ENCODE measurements around the gene ZSWIM5.
"Not testable (repeated sequence)": the region's sequence is repeated elsewhere in the genome, so short reads cannot be mapped to it uniquely, and the experiment has no call there.

ZSWIM5 gene

DNA sequence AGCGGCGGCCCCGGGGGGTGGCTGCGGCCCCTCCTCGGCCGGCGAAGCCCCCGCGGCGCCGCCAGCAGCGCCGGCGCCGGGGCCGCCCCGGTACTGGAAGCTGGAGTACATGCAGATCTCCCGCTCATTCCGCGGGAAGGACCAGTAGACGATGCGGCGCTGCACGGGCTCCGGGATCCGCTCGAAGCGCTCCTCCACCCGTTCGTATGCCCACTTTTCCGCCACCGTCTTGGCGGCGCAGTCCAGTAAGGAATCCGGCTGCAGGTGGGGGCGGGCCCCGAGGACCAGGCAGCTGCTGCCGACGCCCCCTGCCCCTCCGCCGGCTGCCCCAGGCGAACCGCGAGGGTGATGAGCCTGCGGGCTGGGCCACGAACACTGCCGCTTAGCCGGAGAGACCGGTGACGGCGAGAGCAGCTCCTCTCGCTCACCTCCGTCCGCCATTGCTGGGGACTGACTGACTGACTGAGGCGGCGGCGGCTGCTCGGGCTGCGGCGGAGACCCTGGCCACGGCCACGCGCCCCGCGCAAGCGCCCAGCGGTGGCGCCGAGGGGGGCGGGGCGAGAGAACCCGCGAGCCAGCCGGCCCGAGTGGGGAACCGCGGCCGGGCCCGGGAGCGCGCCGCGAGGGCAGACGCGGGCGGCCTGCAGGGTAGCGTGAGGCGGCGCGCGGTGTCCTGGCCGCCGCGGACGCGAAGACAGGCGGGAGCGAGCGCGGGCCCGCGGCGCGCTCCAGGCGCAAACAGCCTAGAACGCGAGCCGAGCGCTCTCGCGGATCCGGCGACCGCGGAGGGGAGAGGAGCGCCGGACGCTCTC is at the start of gene ZSWIM5:
TSS of gene ZSWIM5 (minus strand) at position 696 of the 812 bp plus-strand sequence. CDS start at position 441, 255 bp downstream.
- peak; percentile 83 for DNase-seq (ENCODE audit: low spot score)

DNA sequence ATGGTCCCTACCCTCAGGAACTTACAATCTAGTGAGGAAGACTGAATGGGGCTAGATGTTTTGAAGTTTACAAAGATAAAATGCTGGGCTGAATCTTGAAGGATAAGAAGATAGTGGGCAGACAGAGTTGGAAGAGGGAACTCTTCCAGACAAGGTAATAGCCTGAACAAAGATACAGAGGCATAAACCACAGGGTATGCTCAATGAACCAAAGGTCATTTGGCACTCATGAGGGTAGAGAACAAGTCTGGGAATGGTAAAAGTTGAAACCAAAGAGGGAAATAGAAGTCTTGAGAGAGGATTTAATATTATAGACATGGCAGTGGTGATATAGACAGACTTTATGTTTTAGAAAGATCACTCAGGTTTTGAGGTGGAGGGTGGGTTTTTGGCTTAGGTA is 48.1 kb upstream of the ZSWIM5 start:
- DNase-seq (ENCODE audit: low spot score) = no peak

DNA sequence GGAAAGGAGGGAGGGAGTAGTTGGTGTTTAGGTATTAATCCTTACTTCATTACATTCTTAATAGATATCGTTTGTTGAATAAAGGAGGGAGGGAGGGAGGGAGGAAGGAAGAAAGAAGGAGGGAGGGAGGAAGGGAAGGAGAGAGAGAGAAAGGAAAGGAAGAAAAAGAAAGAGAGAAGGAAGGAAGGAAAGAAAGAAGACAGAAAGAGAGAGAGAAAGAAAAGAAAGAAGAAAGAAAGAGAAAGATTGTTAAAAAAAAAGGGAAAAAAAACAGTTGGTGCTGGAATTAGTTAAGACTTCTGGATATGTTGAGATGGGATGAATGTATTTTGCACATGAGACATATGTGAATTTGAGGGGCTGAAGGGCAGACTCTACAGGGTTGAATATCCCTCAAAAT is 44.1 kb upstream of the ZSWIM5 start:
- DNase-seq (ENCODE audit: low spot score) = no peak

DNA sequence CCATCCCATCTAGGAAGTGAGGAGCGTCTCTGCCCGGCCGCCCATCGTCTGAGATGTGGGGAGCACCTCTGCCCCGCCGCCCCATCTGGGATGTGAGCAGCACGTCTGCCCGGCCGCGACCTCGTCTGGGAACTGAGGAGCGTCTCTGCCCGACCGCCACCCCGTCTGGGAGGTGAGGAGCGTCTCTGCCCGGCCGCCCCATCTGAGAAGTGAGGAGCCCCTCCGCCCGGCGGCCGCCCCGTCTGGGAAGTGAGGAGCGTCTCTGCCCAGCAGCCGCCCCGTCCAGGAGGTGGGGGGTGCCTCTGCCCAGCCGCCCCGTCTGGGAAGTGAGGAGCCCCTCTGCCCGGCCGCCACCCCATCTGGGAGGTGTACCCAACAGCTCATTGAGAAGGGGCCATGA is 41.6 kb upstream of the ZSWIM5 start:
- not testable (repeated sequence) for DNase-seq (ENCODE audit: low spot score)

DNA sequence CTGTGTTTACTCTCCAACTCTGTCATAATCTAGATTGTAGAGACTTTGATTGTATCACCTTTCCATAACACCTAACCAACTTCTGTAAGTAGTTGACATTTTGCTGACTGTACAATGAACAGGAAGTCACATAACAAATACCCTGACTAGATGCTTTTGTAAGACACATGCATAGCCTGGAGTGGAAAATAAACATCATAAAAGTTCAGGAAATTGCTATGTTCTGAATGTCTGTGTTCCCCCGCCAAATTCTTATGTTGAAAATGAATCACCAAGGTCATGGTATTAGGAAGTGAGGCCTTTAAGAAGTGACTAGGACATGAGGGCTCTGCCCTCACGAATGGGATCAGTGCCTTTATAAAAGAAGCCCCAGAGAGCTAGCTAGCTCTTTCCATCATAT is 40.4 kb upstream of the ZSWIM5 start:
- DNase-seq (ENCODE audit: low spot score) = no peak

DNA sequence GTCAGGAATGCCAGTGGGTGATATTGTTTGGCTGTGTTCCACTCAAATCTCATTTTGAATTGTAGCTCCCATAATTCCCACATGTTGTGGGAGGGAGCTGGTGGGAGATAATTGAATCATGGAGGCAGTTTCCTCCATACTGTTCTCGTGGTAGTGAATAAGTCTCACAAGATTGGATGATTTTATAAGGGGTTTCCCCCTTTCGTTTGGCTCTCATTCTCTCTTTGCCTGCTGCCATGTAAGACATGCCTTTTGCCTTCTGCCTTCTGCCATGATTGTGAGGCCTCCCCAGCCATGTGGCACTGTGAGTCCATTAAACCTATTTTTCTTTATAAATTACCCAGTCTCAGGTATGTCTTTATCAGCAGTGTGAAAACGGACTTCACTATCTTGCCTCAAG is 40.0 kb upstream of the ZSWIM5 start:
- not testable (repeated sequence) for DNase-seq (ENCODE audit: low spot score)

DNA sequence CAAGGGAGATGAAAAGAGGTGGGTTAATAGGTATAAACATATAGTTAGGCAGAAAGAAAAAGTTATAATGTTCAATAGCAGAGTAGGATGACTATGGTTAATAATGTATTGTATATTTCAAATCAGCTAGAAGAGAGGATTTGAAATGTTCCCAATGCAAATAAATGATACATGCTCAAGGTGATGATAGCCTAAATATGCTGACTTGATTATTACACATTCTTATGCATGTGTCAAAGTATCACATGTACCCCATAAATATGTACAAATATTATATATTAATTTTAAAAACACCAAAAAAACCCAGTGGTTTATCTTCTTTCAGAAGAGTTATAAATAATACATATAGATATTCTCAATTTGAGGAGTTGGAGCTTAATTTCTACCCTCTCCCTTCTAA is 38.3 kb upstream of the ZSWIM5 start:
- DNase-seq (ENCODE audit: low spot score) = no peak

DNA sequence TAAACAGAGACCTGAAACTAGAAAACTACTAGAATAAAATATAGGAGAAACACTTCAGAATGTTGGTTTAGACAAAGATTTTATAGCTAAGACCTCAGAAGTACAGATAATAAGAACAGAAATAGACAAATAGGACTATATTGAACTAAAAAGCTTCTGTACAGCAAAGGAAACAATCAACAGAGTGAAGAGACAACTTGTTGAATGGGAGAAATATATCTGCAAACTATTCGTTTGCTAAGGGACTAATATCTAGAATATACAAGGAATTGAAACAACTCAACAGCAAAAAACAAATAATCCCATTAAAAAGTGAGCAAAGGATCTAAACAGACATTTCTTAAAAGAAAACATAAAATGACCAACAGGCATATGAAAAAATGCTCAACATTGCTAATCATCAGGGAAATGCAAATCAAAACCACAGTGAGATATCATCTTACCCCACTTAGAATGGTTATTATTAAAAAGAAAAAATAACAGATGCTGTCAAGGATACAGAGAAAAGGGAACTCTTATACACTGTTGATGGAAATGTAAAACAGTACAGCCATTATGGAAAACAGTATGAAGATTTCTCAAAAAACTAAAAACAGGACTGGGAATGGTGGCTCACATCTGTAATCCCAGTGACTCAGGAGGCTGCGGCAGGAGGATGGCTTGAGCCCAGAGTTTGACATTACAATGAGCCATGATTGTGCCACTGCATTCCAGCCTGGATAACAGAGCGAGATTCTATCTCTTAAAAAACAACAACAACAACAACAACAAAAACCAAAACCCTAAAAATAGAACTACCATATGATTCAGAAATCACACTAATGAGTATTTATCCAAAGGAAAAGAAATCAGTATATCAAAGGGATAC is 37.3 kb upstream of the ZSWIM5 start:
- DNase-seq (ENCODE audit: low spot score) = no peak

DNA sequence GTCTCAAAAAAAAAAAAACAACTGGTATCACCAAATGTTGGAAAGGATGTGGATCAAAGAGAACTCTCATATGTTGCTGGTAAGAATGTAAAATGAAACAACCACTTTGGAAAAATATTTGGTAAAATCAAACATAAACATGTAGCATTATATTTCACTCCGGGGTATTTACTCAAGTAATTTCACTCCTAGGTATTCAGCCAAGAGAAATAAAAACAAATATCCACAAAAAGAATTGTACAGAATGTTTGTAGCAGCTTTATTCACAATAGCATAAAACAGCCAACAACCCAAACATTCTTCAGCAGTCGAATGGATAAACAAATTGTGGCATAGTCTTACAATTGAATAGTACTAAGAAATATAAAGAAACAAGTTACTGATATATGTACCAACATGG is 32.4 kb upstream of the ZSWIM5 start:
- no peak for DNase-seq (ENCODE audit: low spot score)

DNA sequence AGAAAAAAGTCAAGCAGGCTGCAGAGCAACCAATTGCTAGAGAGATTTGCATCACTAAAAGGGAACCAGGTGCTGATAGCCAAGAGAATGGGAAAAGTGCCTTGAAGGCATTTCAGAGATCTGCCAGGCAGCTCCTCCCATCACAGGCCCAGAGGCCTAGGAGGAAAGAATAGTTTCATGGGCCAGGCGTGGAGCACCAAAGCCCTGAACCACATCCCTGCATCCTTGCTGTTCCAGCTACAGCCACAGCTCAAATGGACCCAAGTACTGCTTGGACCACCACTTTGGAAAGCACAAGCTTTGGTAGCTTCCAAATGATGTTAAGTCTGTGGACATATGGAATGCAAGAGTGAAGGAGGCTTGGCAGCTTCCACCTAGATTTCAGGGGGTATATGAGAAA is 29.7 kb upstream of the ZSWIM5 start:
- DNase-seq (ENCODE audit: low spot score) = no peak

DNA sequence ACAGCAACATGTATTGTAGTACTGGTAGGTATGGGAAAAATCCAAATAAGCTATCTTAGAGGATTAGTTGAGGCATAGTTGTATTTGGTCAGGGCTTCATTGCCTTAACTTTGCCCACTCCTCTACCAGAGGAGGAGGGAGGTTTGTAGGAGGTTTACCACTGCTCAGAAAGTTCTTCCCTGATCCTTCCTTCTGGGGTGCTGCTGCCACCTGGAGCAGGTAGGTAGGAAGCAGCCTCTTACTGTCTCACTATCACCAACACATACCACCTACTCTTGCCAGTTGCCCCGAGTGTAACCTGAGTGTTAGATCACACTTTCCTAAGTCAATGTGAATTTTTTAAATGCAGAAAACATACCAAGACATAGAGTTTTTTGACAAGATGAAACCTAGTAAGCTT is 24.1 kb upstream of the ZSWIM5 start:
- DNase-seq (ENCODE audit: low spot score) = no peak

DNA sequence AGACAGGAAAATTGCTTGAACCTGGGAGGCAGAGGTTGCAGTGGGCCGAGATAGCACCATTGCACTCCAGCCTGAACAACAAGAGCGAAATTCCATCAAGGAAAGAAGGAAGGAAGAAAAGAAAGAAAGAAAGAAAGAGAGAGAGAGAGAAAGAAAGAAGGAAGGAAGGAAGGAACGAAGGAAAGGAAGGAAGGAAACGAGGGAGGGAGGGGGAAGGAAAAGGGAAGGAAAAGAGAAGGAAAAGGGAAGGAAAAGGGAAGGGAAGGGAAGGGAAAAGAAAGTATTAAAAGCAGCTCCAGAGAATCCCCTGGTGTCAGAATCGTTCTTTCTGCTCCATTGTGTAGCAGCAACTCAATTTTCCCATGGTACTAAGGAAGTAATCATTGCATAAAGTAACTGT is 19.2 kb upstream of the ZSWIM5 start:
- no peak for DNase-seq (ENCODE audit: low spot score)

DNA sequence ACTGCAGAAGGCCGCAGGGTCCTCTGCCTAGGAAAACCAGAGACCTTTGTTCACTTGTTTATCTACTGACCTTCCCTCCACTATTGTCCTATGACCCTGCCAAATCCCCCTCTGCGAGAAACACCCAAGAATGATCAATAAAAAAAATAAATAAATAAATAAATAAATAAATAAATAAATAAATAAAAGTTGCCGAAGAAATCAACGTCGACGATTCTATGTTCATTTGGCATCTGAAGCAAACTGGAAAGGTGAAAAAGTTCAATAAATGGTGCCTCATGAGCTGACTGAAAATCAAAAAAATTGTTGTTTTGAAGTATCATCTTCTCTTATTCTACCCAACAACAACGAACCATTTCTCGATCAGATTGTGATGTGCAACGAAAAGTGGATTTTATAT is 17.3 kb upstream of the ZSWIM5 start:
- not testable (repeated sequence) for DNase-seq (ENCODE audit: low spot score)

DNA sequence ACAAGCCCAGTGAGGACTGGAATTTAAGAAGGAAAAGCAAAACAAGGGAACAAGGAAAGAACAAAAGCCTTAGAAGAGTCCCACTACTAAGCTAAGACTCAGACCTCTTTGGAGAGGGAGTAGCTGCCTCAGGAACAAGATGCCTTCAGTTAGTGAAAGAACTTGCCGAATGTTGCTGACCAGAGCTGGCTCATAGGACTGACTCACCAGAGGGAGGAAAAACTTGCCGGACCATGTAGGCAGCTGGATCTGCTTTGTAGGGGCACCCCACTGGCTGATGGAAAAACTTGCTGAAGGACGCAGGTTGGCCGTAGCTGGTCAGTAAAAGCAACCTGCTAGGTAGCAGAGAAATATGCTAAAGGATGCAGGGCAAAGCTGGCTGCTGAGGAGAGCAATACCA is 15.3 kb upstream of the ZSWIM5 start:
- no peak for DNase-seq (ENCODE audit: low spot score)

DNA sequence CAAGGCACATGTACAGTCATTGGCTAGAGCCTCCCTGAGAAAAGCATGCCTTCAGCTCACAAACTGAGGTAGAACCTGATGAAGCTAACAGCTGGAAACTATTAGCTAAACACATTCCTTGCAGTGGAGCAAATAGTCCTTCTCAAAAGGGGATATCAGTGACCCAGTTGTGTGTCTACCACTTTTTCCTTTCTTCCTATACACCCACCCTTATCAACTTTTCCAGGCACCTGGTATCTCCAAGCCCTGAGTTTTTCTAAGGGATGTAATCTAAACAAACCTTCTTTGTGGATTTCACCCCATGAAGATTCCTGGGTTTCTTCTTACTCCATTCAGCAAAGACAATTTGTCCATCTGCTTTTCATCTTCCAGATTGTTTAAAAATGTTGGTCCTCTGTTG is 10.5 kb upstream of the ZSWIM5 start:
- no peak for DNase-seq (ENCODE audit: low spot score)

DNA sequence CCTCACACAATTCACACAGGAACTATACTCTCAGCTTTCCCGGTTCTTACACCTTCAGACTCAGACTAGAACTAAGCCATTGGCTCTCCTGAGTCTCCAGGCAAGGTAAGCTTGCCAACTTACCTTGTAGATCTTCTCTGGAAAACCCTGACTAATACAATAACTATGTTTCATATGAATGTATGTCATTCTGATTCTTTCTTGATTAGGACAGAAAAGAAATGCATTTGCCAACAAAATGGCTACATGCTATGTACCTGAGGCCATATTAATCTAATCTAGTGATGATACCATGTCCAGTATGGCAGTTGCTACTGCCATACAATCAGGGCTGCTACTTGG is 9.8 kb upstream of the ZSWIM5 start:
- no peak for DNase-seq (ENCODE audit: low spot score)

DNA sequence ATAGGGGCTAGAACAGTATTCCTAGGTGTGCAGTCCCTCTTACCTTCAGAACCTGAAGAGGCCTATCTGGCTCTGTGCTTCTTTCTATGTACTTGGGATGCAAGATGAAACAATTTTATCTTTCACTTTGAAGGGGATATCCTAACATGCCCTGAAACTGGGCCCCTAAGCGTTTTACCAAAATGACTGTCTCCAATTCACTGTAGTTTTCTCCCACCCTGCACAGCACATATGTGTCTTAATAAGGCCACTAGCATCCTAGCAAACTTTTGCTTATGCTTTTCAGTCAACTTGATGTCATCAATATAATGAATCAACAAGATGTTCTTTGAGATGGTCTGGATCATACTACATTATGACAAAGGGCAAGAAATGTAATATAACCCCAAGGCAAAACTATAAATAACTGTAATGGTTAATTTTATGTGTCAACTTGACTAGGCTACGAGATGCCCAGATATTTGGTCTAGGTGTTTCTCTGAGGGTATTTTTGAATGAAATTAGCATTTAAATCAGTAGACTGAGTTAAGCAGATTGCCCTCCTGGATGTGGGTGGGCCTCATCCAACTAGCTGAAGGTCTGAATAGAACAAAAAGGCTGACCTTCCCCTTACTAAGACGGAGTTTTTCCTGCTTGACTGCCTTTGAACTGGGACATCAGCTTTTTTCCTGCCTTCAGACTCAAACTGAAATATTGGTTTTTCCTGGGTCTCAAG is 9.2 kb upstream of the ZSWIM5 start:
- DNase-seq (ENCODE audit: low spot score) = no peak

DNA sequence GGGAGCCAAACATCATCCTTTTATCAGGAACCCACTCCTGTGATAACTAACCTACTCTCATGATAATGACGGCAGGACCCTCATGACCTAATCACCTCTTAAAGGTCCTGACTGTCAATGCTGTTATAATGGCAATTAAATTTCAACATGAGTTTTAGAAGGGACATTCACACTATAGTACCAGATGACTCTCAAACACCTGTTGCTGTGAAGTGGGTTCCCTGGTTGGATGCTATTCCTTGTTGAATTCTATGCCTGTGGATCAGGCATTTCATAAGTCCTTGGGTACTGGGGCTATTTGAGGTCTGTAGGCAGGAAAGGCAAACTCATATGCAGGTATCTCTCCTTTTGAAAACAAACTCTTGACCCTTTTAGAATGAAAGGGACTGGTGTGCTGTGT is 7.5 kb upstream of the ZSWIM5 start:
- DNase-seq (ENCODE audit: low spot score) = no peak

DNA sequence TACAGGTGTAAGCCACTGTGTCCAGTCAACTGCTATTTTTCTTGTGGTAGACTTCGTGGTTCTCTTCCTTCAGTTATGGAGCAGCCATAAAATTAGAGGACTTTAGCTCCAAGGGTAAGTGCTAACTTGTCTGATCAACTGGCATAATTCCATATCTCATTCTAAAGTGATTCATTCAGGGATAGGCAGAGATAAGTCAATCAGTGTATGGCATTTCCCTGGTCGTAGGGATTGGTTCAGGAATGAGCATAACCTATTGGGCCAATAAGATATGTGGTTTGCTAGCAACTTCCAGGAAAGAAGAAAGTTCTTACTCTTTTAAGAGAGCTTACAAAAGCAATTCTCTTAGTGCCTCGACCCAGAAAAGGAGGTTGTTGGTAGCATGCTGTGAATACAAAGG is 4.7 kb upstream of the ZSWIM5 start:
- DNase-seq (ENCODE audit: low spot score) = no peak

DNA sequence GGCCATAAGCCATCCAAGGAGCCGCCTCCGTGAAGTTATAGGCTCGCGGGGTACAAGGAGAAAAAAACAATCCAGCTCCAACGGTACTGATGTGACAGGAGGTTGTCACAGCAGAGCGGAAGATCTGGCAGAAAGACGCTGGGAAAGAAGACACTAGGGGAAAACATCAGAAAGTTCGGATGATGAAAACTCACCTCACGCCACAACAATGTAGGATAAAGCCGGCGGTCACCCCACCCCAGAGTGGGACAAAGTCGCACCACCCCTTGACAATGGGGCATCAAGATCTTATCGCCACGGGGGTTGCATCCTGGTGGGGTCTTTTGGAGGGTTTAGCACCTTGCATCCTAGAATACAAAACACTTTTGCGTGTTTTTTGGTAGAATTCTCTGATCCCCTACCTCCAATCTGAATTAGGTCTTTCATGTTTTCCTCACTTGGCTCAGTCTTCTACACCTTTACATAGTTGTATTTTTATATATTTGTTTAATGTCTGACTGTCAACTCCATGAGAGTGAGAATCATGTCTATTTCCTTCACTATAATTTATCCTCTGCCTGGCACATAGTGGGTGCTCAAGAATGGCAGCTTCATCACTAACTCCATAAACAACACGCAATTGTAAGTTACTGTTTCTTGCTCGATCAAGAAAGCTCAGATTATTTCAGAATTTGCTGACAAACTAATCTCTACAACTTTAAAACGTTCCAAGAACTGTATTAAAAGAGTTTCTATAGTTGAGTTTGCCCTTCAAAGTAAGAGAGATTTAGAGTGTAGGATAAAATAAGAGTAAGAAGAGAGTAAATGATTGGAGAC is 611 bp upstream of the ZSWIM5 start:
- DNase-seq (ENCODE audit: low spot score) = no peak

DNA sequence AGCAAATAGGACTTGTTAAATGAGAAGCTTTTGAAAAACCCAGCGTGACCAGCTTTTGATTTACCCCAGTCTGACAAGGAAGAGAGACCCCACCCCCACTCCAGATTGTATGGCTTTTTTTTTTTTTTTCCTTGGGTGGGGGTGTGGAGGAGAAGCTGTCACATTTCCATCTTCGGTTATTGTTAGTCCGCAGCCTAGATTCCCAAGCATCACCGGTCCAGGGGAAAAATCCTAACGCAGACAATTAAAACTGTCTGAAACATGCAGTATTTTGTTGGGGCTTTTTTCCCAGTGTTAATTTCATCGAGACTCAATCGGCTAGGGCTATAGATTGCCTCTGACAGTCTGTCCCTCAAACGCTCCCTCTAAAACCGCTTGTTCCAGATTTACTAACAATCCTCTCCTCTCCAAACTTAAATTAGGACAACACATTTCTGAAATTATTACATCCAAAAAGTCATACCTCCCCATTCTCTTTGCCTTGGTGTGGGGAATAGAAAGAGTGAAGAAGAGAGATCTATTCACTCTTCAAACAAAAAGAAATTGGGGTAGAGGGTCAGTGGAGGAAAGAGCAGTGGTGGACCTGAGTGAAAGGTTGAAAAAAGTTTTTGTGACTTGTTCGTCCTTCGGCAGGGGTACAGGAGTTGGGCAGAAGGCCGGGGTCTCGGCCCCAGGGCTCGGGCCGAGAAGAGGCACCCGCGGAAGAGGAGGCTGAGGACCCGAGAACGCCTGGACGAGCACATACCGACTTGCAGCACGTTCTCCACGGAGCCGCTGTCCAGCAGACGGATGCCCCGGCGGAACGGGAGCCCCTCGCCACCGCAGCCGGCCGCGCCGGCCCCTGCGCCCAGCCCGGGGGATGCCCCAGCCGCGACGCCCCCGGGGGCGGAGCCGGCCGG is 1.1 kb downstream of the ZSWIM5 start:
- DNase-seq (ENCODE audit: low spot score) = peak; percentile 51
